ENCODE measurements around the gene NR2F6.

- TF ChIP-seq EZH2 (IDR thresholded peaks at IDR 0.05; ENCODE audit: borderline replicate concordance, insufficient read depth, low read depth, low read length, poor library complexity, severe bottlenecking) = no peak
- TF ChIP-seq CTCF (IDR thresholded peaks at IDR 0.05) = no peak
These were observed 48.6 kb upstream of the NR2F6 start for GRCh38 chr19:17294051-17294891.

All from B cell (primary cell).